Measurements from ENCODE around the gene NUP85. TPM values are rescaled to one million over a fixed set of nuclear protein-coding genes. Genes with fewer than 3 reads are reported as not detected.

The NUP85 gene, protein sequence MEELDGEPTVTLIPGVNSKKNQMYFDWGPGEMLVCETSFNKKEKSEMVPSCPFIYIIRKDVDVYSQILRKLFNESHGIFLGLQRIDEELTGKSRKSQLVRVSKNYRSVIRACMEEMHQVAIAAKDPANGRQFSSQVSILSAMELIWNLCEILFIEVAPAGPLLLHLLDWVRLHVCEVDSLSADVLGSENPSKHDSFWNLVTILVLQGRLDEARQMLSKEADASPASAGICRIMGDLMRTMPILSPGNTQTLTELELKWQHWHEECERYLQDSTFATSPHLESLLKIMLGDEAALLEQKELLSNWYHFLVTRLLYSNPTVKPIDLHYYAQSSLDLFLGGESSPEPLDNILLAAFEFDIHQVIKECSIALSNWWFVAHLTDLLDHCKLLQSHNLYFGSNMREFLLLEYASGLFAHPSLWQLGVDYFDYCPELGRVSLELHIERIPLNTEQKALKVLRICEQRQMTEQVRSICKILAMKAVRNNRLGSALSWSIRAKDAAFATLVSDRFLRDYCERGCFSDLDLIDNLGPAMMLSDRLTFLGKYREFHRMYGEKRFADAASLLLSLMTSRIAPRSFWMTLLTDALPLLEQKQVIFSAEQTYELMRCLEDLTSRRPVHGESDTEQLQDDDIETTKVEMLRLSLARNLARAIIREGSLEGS
- 44.4 and 47.2 TPM in 2 replicates for total RNA-seq

DNA sequence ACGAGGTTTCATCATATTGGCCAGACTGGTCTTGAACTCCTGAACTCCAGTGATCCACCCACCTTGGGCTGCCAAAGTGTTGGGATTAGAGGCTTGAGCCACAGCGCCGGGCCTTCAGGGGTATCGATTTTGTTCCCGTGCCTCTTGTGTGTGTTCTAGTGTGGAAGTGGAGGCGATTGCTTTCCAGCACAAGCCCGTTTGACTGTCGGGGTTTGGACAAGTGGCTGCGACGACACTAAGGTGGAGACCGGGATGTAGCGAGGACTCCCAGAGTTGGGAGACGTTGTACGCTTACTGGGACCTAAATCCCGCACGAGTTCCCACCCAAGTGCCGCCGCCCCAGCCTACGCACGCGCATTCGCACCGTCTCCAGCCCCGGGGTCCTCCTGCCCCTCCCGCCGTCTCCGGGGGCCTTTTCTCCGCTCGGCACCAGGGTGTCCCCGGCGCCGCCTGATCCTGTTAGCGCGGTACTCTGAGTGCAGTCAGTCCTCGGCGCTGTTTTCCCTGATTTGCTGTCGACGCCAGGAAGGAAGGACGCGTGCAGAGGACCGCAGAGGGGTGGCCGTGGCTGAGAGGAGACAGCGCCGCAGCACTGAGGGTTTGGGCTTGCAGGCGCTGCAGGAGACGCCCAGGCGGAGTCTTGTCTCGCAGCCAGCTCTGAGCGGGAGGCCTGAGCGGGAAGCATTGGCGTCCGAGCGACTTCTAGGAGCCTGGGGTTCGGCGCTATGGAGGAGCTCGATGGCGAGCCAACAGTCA is at the start of gene NUP85:
Gene NUP85 (plus strand): TSS at position 643 of the 756 bp plus-strand sequence. CDS start 83 bp downstream, at position 726.

DNA sequence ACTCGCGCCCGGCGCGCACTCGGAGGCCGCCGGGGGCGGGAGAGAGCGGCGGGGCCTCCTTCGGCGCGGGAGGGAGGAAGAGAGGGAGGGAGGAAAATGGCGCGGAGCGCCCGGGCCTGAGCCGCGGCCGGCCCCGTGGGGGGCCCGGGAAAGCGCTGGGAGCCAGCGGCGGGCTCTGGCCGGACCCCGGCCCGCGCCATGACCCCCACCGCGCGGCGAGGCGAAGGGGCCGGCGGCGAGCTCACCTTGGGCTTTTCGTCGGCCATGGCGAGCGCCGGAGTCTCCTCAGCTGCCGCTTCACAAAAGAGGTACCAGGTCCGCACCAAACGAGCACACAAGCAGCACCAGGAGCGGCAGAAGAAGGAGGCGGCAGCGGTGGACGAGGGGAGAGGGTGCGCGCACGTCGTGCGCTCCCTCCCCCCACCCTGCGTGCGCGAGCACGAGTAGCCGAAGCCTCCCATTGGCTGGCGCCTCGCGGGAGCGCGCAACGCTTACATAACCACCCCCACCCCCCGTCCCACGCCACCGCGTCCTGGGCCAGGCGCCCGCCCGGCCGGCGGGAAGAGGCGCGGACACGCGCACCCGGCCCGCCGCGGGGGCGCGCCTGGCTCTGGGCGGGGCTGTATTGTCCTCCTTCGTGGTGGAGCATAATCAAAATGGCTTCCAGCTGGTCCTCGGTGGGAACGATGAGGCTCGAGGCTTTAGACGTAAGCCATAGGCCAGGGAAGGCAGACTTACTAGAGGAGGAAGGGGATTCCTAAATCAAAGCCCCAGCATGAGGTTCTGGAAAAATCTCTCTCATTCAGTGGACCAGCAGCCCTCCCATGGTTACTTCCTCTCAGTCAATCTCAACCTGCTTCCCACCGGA is 22.7 kb upstream of the NUP85 start, which contains the start of gene SUMO2:
Gene SUMO2 (minus strand): TSS at position 391 of the 868 bp plus-strand sequence. CDS start 125 bp downstream, at position 266.

GRCh38 chr17:75261336-75262111 is 56.0 kb downstream of the NUP85 start, which contains the start of the genes GGA3 and MRPS7:
TSS of gene GGA3 (minus strand) at chr17:75261606. CDS start at chr17:75261587, 19 bp downstream.
TSS of gene MRPS7 (plus strand) at chr17:75261879. CDS start at chr17:75261901, 22 bp downstream.

GRCh38 chr17:75270966-75271232 is 65.4 kb downstream of the NUP85 start, which contains the start of gene MIF4GD:
TSS of gene MIF4GD (minus strand) at chr17:75271231. CDS start at chr17:75270195, 1,036 bp downstream.

Other genes with a start within 250 kb of the NUP85 start
- gene HID1, start 232.9 kb upstream of the NUP85 start, total RNA-seq, result 0.45 and 0.67 TPM in 2 replicates
- 15.8 and 21.5 TPM in 2 replicates for gene CDR2L, start 218.0 kb upstream of the NUP85 start, total RNA-seq
- gene MRPL58, start 193.0 kb upstream of the NUP85 start, total RNA-seq, result 95.0 and 112 TPM in 2 replicates
- gene ATP5PD, start 158.7 kb upstream of the NUP85 start, total RNA-seq, result 327 and 334 TPM in 2 replicates
- gene KCTD2, start 158.5 kb upstream of the NUP85 start, total RNA-seq, result 13.7 and 15.3 TPM in 2 replicates
- 8.2 and 9.2 TPM in 2 replicates for gene SLC16A5, start 117.7 kb upstream of the NUP85 start, total RNA-seq
- gene ARMC7, start 95.7 kb upstream of the NUP85 start, total RNA-seq, result 3.9 and 4.5 TPM in 2 replicates
- gene NT5C, start 73.9 kb upstream of the NUP85 start, total RNA-seq, result 139 and 146 TPM in 2 replicates
- gene JPT1, start 51.2 kb upstream of the NUP85 start, total RNA-seq, result 501 and 529 TPM in 2 replicates
- gene SUMO2, start 22.7 kb upstream of the NUP85 start, total RNA-seq, result 102 and 108 TPM in 2 replicates
- 13.8 and 16.3 TPM in 2 replicates for gene GGA3, start 55.9 kb downstream of the NUP85 start, total RNA-seq
- 41.4 and 46.2 TPM in 2 replicates for gene MRPS7, start 56.2 kb downstream of the NUP85 start, total RNA-seq
- 10.4 and 10.6 TPM in 2 replicates for gene MIF4GD, start 65.6 kb downstream of the NUP85 start, total RNA-seq
- gene SLC25A19, start 83.8 kb downstream of the NUP85 start, total RNA-seq, result 7.6 TPM in 2 replicates
- 62.9 and 63.9 TPM in 2 replicates for gene GRB2, start 200.0 kb downstream of the NUP85 start, total RNA-seq